HepG2 (cell line): Measurements from ENCODE around the gene CAMK4. TPM values are rescaled to one million over a fixed set of nuclear protein-coding genes. Genes with fewer than 3 reads are reported as not detected.
A peak's percentile ranks its signal among the peaks of the same experiment; 100 is the strongest.

Experiments
- ATAC-seq: fragments of 200-7000 bp; cut with Tn5 transposase; 3 replicates; pipeline ENCODE4 v1.9.1; 2020; ENCODE audit warnings: mild to moderate bottlenecking, moderate library complexity
- BruUV-seq: library from RNA; stranded (reverse); fragments of 400-500 nt; replicated peaks from 2 replicates; lab custom pipeline; 2021; lab: Mats Ljungman, UMichigan
- CTCF ChIA-PET: fragments of 300-600 bp; formaldehyde crosslinking; extraction: SDS; loops from one replicate; lab custom pipeline; 2021; ENCODE audit warnings: low total read pairs, inconsistent platforms, low intra/inter-chr PET ratio; lab: Yijun Ruan, JAX
- POLR2A ChIA-PET: fragments of 350-600 bp; sonication (Branson Sonifier 250); formaldehyde crosslinking; loops from one replicate; lab custom pipeline; 2020; ENCODE audit warnings: antibody characterized with exemption, inconsistent platforms; lab: Yijun Ruan, JAX
- DNase-seq: peaks from one replicate; pipeline ENCODE4 v3.0.0-alpha.2; 2015; ENCODE audit warnings: low spot score
- FAIRE-seq: peaks from 3 replicates; lab custom pipeline; 2011; peaks lifted over from hg19 to GRCh38; lab: Jason Lieb, UNC
- H2AFZ ChIP-seq: one replicate; pipeline ENCODE4 v1.6.1; 2011; ENCODE audit warnings: low read length, inconsistent platforms
- H3K27ac ChIP-seq: fragments of 300-600 bp; 3 replicates; pipeline ENCODE4 v1.8.0; 2011; ENCODE audit warnings: mixed run types, mild to moderate bottlenecking, mixed read lengths, low read length, inconsistent platforms; ENCODE audit not compliant: insufficient read depth; ENCODE audit errors: extremely low read length
- H3K27me3 ChIP-seq, 2 experiments: fragments of 200-600 bp in 1 of 2; 2 replicates in 1 of 2; 3 replicates in 1 of 2; pipeline versions ENCODE4 v1.6.0 to v1.8.0; 2011; ENCODE audit warnings: low read length in 2 of 2, mild to moderate bottlenecking in 2 of 2, moderate library complexity in 2 of 2, inconsistent platforms in 1 of 2; ENCODE audit not compliant: insufficient read depth in 2 of 2, control insufficient read depth in 1 of 2
- H3K36me3 ChIP-seq, 2 experiments: fragments of 200-600 bp in 1 of 2; replicated peaks in 1 of 2; 2 replicates in 1 of 2; 3 replicates in 1 of 2; pipeline versions ENCODE4 v1.5.1 to v1.8.0; 2011; ENCODE audit warnings: low read length in 2 of 2, inconsistent platforms in 1 of 2; ENCODE audit not compliant: insufficient read depth in 2 of 2, control insufficient read depth in 1 of 2
- H3K4me1 ChIP-seq: 2 replicates; pipeline ENCODE4 v1.5.1; 2012; ENCODE audit warnings: low read length, inconsistent platforms; ENCODE audit not compliant: insufficient read depth
- H3K4me2 ChIP-seq: 2 replicates; pipeline ENCODE4 v1.6.0; 2011; ENCODE audit warnings: low read depth, low read length, inconsistent platforms
- H3K4me3 ChIP-seq, 3 experiments: fragments of 200-600 bp in 1 of 3; sonication (generic), shearing (Covaris generic) in 1 of 3; replicated peaks in 1 of 3; 2 replicates each; pipeline ENCODE4 v1.5.1; 2011 to 2016; ENCODE audit warnings: low read length in 3 of 3, inconsistent platforms in 2 of 3, low read depth in 2 of 3, mild to moderate bottlenecking in 2 of 3, control low read depth in 1 of 3, mixed read lengths in 1 of 3; ENCODE audit not compliant: insufficient read depth in 1 of 3
- H3K79me2 ChIP-seq: one replicate; pipeline ENCODE4 v1.6.1; 2011; ENCODE audit warnings: low read length, inconsistent platforms; ENCODE audit not compliant: insufficient read depth
- H3K9ac ChIP-seq: 2 replicates; pipeline ENCODE4 v1.6.0; 2011; ENCODE audit warnings: mild to moderate bottlenecking, low read depth, low read length, inconsistent platforms; ENCODE audit not compliant: insufficient read depth
- H3K9me3 ChIP-seq: 2 replicates; pipeline ENCODE4 v1.5.1; 2012; ENCODE audit warnings: mild to moderate bottlenecking, low read length
- H4K20me1 ChIP-seq: 2 replicates; pipeline ENCODE4 v1.6.0; 2011; ENCODE audit warnings: inconsistent platforms, mild to moderate bottlenecking, low read length, moderate library complexity; ENCODE audit not compliant: insufficient read depth
- BATF2 ChIP-seq: sonication (generic); formaldehyde crosslinking; IDR thresholded peaks from 2 replicates; pipeline ENCODE4 v1.8.0; 2022; ENCODE audit warnings: mild to moderate bottlenecking, missing genetic modification reagents, moderate library complexity
- CREBL2 ChIP-seq: sonication (generic); formaldehyde crosslinking; IDR thresholded peaks from 2 replicates; pipeline ENCODE4 v1.8.1; 2023; ENCODE audit warnings: missing genetic modification reagents, mild to moderate bottlenecking, borderline replicate concordance
- DBP ChIP-seq: sonication (generic); formaldehyde crosslinking; IDR thresholded peaks from 2 replicates; pipeline ENCODE4 v1.4.0; 2020; ENCODE audit warnings: missing genetic modification reagents; ENCODE audit errors: not compliant biosample characterization
- ETV5 ChIP-seq: IDR thresholded peaks from 2 replicates; pipeline ENCODE4 v1.6.1; 2018; ENCODE audit warnings: missing biosample characterization, missing genetic modification reagents, inconsistent platforms, borderline replicate concordance
- HIVEP1 ChIP-seq: sonication (generic); formaldehyde crosslinking; IDR thresholded peaks from 2 replicates; pipeline ENCODE4 v1.4.0; 2020; ENCODE audit warnings: mild to moderate bottlenecking, missing genetic modification reagents
- KLF9 ChIP-seq: IDR thresholded peaks from 2 replicates; pipeline ENCODE4 v1.6.1; 2016; ENCODE audit warnings: low read depth
- MIER2 ChIP-seq: IDR thresholded peaks from 2 replicates; pipeline ENCODE4 v1.6.1; 2016; ENCODE audit warnings: missing biosample characterization, missing genetic modification reagents
- MYC ChIP-seq: sonication (generic); formaldehyde crosslinking; IDR thresholded peaks from 2 replicates; pipeline ENCODE4 v1.9.0; 2021; ENCODE audit warnings: missing genetic modification reagents, borderline replicate concordance
- POLR2AphosphoS5 ChIP-seq: IDR thresholded peaks from 2 replicates; pipeline ENCODE4 v1.6.1; 2012; ENCODE audit warnings: low read depth, low read length
- REPIN1 ChIP-seq: sonication (generic); formaldehyde crosslinking; IDR thresholded peaks from 2 replicates; pipeline ENCODE4 v1.8.0; 2022; ENCODE audit warnings: missing genetic modification reagents, low read depth, mild to moderate bottlenecking, borderline replicate concordance
- RERE ChIP-seq: IDR thresholded peaks from 2 replicates; pipeline ENCODE4 v1.6.1; 2016; ENCODE audit warnings: low read depth, missing genetic modification reagents, missing compliant biosample characterization
- REST ChIP-seq, 2 experiments: IDR thresholded peaks; 2 replicates each; pipeline ENCODE4 v1.6.1; 2011 to 2012; ENCODE audit warnings: low read length in 2 of 2, borderline replicate concordance in 1 of 2, low read depth in 1 of 2, mild to moderate bottlenecking in 1 of 2, moderate library complexity in 1 of 2
- SP4 ChIP-seq: sonication (generic); formaldehyde crosslinking; IDR thresholded peaks from 2 replicates; pipeline ENCODE4 v1.8.1; 2023; ENCODE audit warnings: mild to moderate bottlenecking, missing genetic modification reagents
- ZNF34 ChIP-seq: sonication (generic); formaldehyde crosslinking; IDR thresholded peaks from 2 replicates; pipeline ENCODE4 v1.4.0; 2020; ENCODE audit warnings: mild to moderate bottlenecking, missing genetic modification reagents, borderline replicate concordance
- ZNF543 ChIP-seq: sonication (generic); formaldehyde crosslinking; IDR thresholded peaks from 2 replicates; pipeline ENCODE4 v1.4.0; 2020; ENCODE audit warnings: mild to moderate bottlenecking, missing genetic modification reagents
- WGBS: methylation state at CpG from one replicate; pipeline ENCODE4 v1.1.6; 2017; ENCODE audit warnings: low lambda C conversion rate; 5-methylcytosine and 5-hydroxymethylcytosine counted together
- in situ Hi-C: cut with HindIII; loops from 2 replicates; pipeline ENCODE4 v1.10.0; 2017; ENCODE audit warnings: low pct_unique_long_range_greater_than_20kb; ENCODE audit not compliant: extremely low pct_ligation_motif_present
- intact Hi-C: fragments of 100-400 bp; cut with micrococcal nuclease; formaldehyde crosslinking; loops from one replicate; pipeline ENCODE4 v1.10.0; 2022; ENCODE audit not compliant: unreplicated experiment
- polyA plus RNA-seq, 8 experiments: library from polyadenylated mRNA; depleted of rRNA in 3 of 8; stranded (reverse) in 7 of 8; unstranded in 1 of 8; fragments of >200 nt; fragmentation: Illumina TruSeq in 4 of 8; extraction: Trizol in 4 of 8; gene quantifications; 2 replicates each; pipeline versions ENCODE4 v1.2.1 to v1.2.3, GENCODE V29; 2011 to 2016; ENCODE audit warnings: low read depth in 4 of 8, missing spikeins in 1 of 8, mixed read lengths in 1 of 8; ENCODE audit not compliant: insufficient read depth in 1 of 8
- total RNA-seq, 5 experiments: library from RNA; depleted of rRNA; stranded (reverse); fragments of >200 nt; fragmentation: Illumina TruSeq; extraction: Trizol; gene quantifications; 2 replicates each; pipeline ENCODE4 v1.2.3, GENCODE V29; 2016; ENCODE audit warnings: low read depth in 1 of 5

The CAMK4 gene
- total and polyA plus RNA-seq, 2 of the 13 experiments (the other 11 are each of a cell fraction or from before 2014, with no cell fraction given) = not detected

GRCh38 chr5:111364992-111365391 is 140.8 kb downstream of the CAMK4 start:
- no peaks in the 10 kb centered on the region for H3K36me3 ChIP-seq
- H4K20me1 ChIP-seq = no peaks in the 10 kb centered on the region
- H3K4me3 ChIP-seq = no peak overlapping the region
- H3K27me3 ChIP-seq = no peaks in the 10 kb centered on the region
- no peak overlapping the region for H3K9ac ChIP-seq
- no peaks in the 10 kb centered on the region for H3K4me1 ChIP-seq
- POLR2A ChIA-PET = no interaction called here
- no TSS peak for BruUV-seq
- CTCF ChIA-PET = no interaction called here
- no peak for DNase-seq
- TF ChIP-seq REPIN1 (no peak), POLR2AphosphoS5 (no peak), ETV5 (CRISPR knock-in tag) (no peak), KLF9 (CRISPR knock-in tag) (no peak), ZNF543 (CRISPR knock-in tag) (no peak), HIVEP1 (CRISPR knock-in tag) (no peak), MYC (CRISPR knock-in tag) (no peak), RERE (no peak), MIER2 (CRISPR knock-in tag) (peak; percentile 90), BATF2 (no peak), CREBL2 (CRISPR knock-in tag) (no peak), ZNF34 (no peak), SP4 (CRISPR knock-in tag) (no peak), DBP (CRISPR knock-in tag) (no peak), REST (IDR thresholded peaks at IDR 0.05; ENCODE audit: borderline replicate concordance in 1 of 2, low read depth in 1 of 2, low read length in 2 of 2) (peak; percentile 23 to 91)
- TF ChIP-seq, all 625 proteins: peak for 2
- intact Hi-C loops (no loop called here), in situ Hi-C loops (no loop called here)
- Histone ChIP-seq H2AFZ (no peak overlapping the region), H3K79me2 (no peaks in the 10 kb centered on the region), H3K4me2 (no peak overlapping the region), H3K9me3 (no peaks in the 10 kb centered on the region), H3K27ac (no peak overlapping the region)
- no peak for FAIRE-seq
- no peak for ATAC-seq
- 0% methylated on average over 2 of the region's 2 CpGs for WGBS
